Measurements from ENCODE around the gene SIGMAR1.

DNA sequence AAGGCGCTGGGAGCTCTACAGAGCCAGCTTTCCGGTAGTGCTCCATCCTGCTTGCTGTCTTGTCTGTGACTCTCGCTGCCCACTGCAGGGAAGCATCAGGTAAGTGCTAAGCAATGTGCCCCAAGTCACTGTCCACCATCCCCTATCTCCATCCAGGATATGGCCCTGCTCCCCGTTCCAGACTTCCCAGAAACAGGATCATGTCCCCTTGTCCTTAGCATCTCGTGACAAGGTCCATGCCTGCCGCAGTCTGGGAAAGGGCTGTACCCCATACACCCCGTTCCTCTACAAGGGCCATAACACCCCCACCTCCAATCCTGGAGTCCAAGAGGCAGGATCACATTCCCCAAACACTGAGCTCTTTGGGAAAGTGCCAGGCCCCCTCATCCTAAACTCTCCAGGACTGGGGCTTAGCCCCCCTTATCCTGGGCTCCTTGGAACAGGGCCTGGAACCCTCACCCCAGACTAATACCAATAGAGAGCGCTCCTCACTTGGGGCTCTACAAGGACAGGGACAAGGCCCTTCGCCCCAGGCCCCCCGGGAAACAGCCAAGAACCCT lies 26.3 kb downstream of the SIGMAR1 start:
- no peak for TF ChIP-seq POLR2AphosphoS5 (IDR thresholded peaks at IDR 0.05)
- TF ChIP-seq, protein P1, sequence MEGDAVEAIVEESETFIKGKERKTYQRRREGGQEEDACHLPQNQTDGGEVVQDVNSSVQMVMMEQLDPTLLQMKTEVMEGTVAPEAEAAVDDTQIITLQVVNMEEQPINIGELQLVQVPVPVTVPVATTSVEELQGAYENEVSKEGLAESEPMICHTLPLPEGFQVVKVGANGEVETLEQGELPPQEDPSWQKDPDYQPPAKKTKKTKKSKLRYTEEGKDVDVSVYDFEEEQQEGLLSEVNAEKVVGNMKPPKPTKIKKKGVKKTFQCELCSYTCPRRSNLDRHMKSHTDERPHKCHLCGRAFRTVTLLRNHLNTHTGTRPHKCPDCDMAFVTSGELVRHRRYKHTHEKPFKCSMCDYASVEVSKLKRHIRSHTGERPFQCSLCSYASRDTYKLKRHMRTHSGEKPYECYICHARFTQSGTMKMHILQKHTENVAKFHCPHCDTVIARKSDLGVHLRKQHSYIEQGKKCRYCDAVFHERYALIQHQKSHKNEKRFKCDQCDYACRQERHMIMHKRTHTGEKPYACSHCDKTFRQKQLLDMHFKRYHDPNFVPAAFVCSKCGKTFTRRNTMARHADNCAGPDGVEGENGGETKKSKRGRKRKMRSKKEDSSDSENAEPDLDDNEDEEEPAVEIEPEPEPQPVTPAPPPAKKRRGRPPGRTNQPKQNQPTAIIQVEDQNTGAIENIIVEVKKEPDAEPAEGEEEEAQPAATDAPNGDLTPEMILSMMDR (IDR thresholded peaks at IDR 0.05) = no peak

Measured in upper lobe of left lung (tissue), 4 donors.